H1 (cell line): ENCODE measurements around the gene SEPTIN7. TPM values are rescaled to one million over a fixed set of nuclear protein-coding genes. Genes with fewer than 3 reads are reported as not detected.

Experiments used
- CTCF ChIA-PET: fragments of 300-600 bp; sonication (Branson Sonifier 250); formaldehyde crosslinking; loops from one replicate; lab custom pipeline; 2021; ENCODE audit not compliant: partially characterized antibody; lab: Charles Lee
- POLR2A ChIA-PET: fragments of 300-600 bp; sonication (Branson Sonifier 250); formaldehyde crosslinking; loops from one replicate; lab custom pipeline; 2021; ENCODE audit warnings: inconsistent platforms; ENCODE audit not compliant: partially characterized antibody; lab: Charles Lee
- DNase-seq, 2 experiments: peaks; one replicate each; pipeline versions ENCODE4 v3.0.0 to v3.0.0-alpha.2; 2010 to 2022; ENCODE audit warnings: low spot score in 2 of 2, low read depth in 1 of 2, mixed read lengths in 1 of 2
- FAIRE-seq: peaks from 2 replicates; lab custom pipeline; 2011; peaks lifted over from hg19 to GRCh38; lab: Jason Lieb, UNC
- H2AFZ ChIP-seq: 2 replicates; pipeline ENCODE4 v1.8.1; 2012; ENCODE audit warnings: low read length, inconsistent platforms
- H2AK5ac ChIP-seq: 2 replicates; pipeline ENCODE4 v1.6.1; 2013; ENCODE audit warnings: low read depth, low read length
- H2BK120ac ChIP-seq: replicated peaks from 2 replicates; pipeline ENCODE3; 2013; ENCODE audit warnings: low read depth, low read length, inconsistent platforms
- H2BK12ac ChIP-seq: 2 replicates; pipeline ENCODE4 v1.6.1; 2013; ENCODE audit warnings: low read depth, low read length
- H2BK15ac ChIP-seq: 2 replicates; pipeline ENCODE4 v1.6.1; 2013; ENCODE audit warnings: low read length
- H2BK20ac ChIP-seq: 2 replicates; pipeline ENCODE4 v1.6.1; 2013; ENCODE audit warnings: low read length
- H2BK5ac ChIP-seq: 2 replicates; pipeline ENCODE4 v1.6.1; 2013; ENCODE audit warnings: low read depth, low read length
- H3K14ac ChIP-seq: 2 replicates; pipeline ENCODE4 v1.6.1; 2013; ENCODE audit warnings: inconsistent platforms; ENCODE audit not compliant: insufficient read length
- H3K18ac ChIP-seq: 2 replicates; pipeline ENCODE4 v1.6.1; 2013; ENCODE audit warnings: low read length; ENCODE audit errors: extremely low read depth
- H3K23ac ChIP-seq: 2 replicates; pipeline ENCODE4 v1.6.1; 2013; ENCODE audit warnings: inconsistent platforms; ENCODE audit not compliant: insufficient read length
- H3K23me2 ChIP-seq: 2 replicates; pipeline ENCODE4 v1.6.1; 2013; ENCODE audit warnings: low read depth, low read length
- H3K27ac ChIP-seq: 2 replicates; pipeline ENCODE4 v1.6.1; 2011; ENCODE audit warnings: low read depth, low read length, inconsistent platforms
- H3K27me3 ChIP-seq, 4 experiments: replicated peaks in 1 of 4; 1 replicate in 1 of 4; 2 replicates in 3 of 4; pipeline versions ENCODE4 v1.6.1 to v1.8.1; 2011 to 2013; ENCODE audit warnings: low read length in 3 of 4, mild to moderate bottlenecking in 3 of 4, inconsistent platforms in 2 of 4, mixed read lengths in 2 of 4, moderate library complexity in 1 of 4; ENCODE audit not compliant: control insufficient read depth in 3 of 4, insufficient read depth in 3 of 4; ENCODE audit errors: extremely low read depth in 1 of 4
- H3K36me3 ChIP-seq, 4 experiments: 2 replicates each; pipeline versions ENCODE4 v1.6.1 to v1.8.1; 2011 to 2013; ENCODE audit warnings: mild to moderate bottlenecking in 4 of 4, low read length in 3 of 4, moderate library complexity in 2 of 4, control low read depth in 1 of 4, inconsistent platforms in 1 of 4; ENCODE audit not compliant: insufficient read depth in 4 of 4, control insufficient read depth in 2 of 4
- H3K4ac ChIP-seq: replicated peaks from 2 replicates; pipeline ENCODE3; 2013; ENCODE audit warnings: low read length, low read depth, mixed read lengths, inconsistent platforms; ENCODE audit not compliant: insufficient read length
- H3K4me1 ChIP-seq, 4 experiments: replicated peaks in 1 of 4; 1 replicate in 1 of 4; 2 replicates in 3 of 4; pipeline versions ENCODE4 v1.6.1 to v1.8.1; 2011 to 2013; ENCODE audit warnings: low read length in 3 of 4, inconsistent platforms in 2 of 4, mixed read lengths in 1 of 4; ENCODE audit not compliant: insufficient read depth in 4 of 4, control insufficient read depth in 3 of 4
- H3K4me2 ChIP-seq, 2 experiments: 2 replicates each; pipeline versions ENCODE4 v1.6.1 to v1.8.1; 2011 to 2013; ENCODE audit warnings: low read depth in 2 of 2, low read length in 2 of 2, control low read depth in 1 of 2, inconsistent platforms in 1 of 2, mild to moderate bottlenecking in 1 of 2; ENCODE audit not compliant: insufficient read depth in 1 of 2
- H3K4me3 ChIP-seq, 4 experiments: fragments of 200-600, 300-600 bp in 1 of 4; sonication (generic), shearing (Covaris generic), sonication (Bioruptor Twin) in 1 of 4; 2 replicates each; pipeline versions ENCODE4 v1.5.1 to v1.8.1; 2011 to 2016; ENCODE audit warnings: low read length in 4 of 4, low read depth in 3 of 4, control low read depth in 2 of 4, inconsistent platforms in 2 of 4, mild to moderate bottlenecking in 2 of 4, mixed read lengths in 1 of 4, moderate library complexity in 1 of 4; ENCODE audit not compliant: insufficient read depth in 2 of 4; ENCODE audit errors: extremely low read depth in 1 of 4
- H3K56ac ChIP-seq: replicated peaks from 2 replicates; pipeline ENCODE3; 2013; ENCODE audit warnings: low read depth, mild to moderate bottlenecking, mixed read lengths, low read length, inconsistent platforms; ENCODE audit not compliant: insufficient read length
- H3K79me1 ChIP-seq: 2 replicates; pipeline ENCODE4 v1.6.1; 2013; ENCODE audit warnings: low read depth, low read length, control low read depth
- H3K79me2 ChIP-seq, 2 experiments: 2 replicates each; pipeline versions ENCODE4 v1.6.1 to v1.8.1; 2012 to 2013; ENCODE audit warnings: low read length in 2 of 2, mild to moderate bottlenecking in 2 of 2, inconsistent platforms in 1 of 2; ENCODE audit not compliant: insufficient read depth in 2 of 2, control insufficient read depth in 1 of 2
- H3K9ac ChIP-seq, 4 experiments: replicated peaks in 1 of 4; 1 replicate in 1 of 4; 2 replicates in 3 of 4; pipeline versions ENCODE4 v1.6.1 to v1.8.1; 2011 to 2013; ENCODE audit warnings: low read depth in 3 of 4, low read length in 3 of 4, control low read depth in 2 of 4, mild to moderate bottlenecking in 2 of 4, moderate library complexity in 2 of 4, inconsistent platforms in 1 of 4; ENCODE audit errors: extremely low read depth in 1 of 4
- H3K9me3 ChIP-seq, 2 experiments: 2 replicates each; pipeline versions ENCODE4 v1.6.1 to v1.8.1; 2012 to 2013; ENCODE audit warnings: mild to moderate bottlenecking in 2 of 2, moderate library complexity in 2 of 2, control low read depth in 1 of 2, inconsistent platforms in 1 of 2, low read depth in 1 of 2, low read length in 1 of 2, mixed read lengths in 1 of 2; ENCODE audit not compliant: insufficient read depth in 2 of 2
- H4K20me1 ChIP-seq, 2 experiments: replicated peaks in 1 of 2; 2 replicates each; pipeline versions ENCODE3 to v1.8.1; 2011 to 2013; ENCODE audit warnings: inconsistent platforms in 2 of 2, low read length in 2 of 2, mild to moderate bottlenecking in 1 of 2; ENCODE audit not compliant: insufficient read depth in 2 of 2, control insufficient read depth in 1 of 2
- H4K5ac ChIP-seq: 2 replicates; pipeline ENCODE4 v1.6.1; 2013; ENCODE audit warnings: low read length, low read depth, mixed read lengths, inconsistent platforms; ENCODE audit not compliant: insufficient read length
- H4K8ac ChIP-seq: 2 replicates; pipeline ENCODE4 v1.8.0; 2013; ENCODE audit warnings: mild to moderate bottlenecking, moderate library complexity, low read length, inconsistent platforms; ENCODE audit not compliant: insufficient read depth; ENCODE audit errors: extremely low read depth
- H4K91ac ChIP-seq: replicated peaks from 2 replicates; pipeline ENCODE3; 2013; ENCODE audit warnings: low read length, mixed read lengths, inconsistent platforms; ENCODE audit not compliant: insufficient read length
- JUN ChIP-seq: IDR thresholded peaks from 2 replicates; pipeline ENCODE4 v1.6.1; 2011; ENCODE audit warnings: low read depth, mild to moderate bottlenecking, improper control_type of control experiment, low read length
- SP1 ChIP-seq: IDR thresholded peaks from 2 replicates; pipeline ENCODE4 v1.6.1; 2011; ENCODE audit warnings: low read depth, low read length
- WGBS, 2 experiments: shearing (Covaris generic) in 1 of 2; methylation state at CpG; one replicate each; pipeline versions ENCODE4 v1.1.6 to v1.1.7; 2013 to 2015; ENCODE audit warnings: low lambda C conversion rate in 2 of 2, mixed read lengths in 2 of 2, inconsistent platforms in 1 of 2, low coverage in 1 of 2, missing lambda C conversion rate in 1 of 2; ENCODE audit not compliant: insufficient replicate concordance in 2 of 2, insufficient coverage in 1 of 2, insufficient read length in 1 of 2; ENCODE audit errors: extremely low coverage in 1 of 2, missing lambda C conversion rate in 1 of 2; 5-methylcytosine and 5-hydroxymethylcytosine counted together
- polyA plus RNA-seq, 7 experiments: library from polyadenylated mRNA; depleted of rRNA in 3 of 7; stranded (reverse) in 5 of 7; unstranded in 2 of 7; fragments of >200 nt in 5 of 7; fragments of 200-250 nt in 2 of 7; gene quantifications; 1 replicate in 5 of 7; 2 replicates in 1 of 7; 4 replicates in 1 of 7; pipeline versions ENCODE4 v1.2.1 to v1.2.3, GENCODE V29; 2011 to 2013; ENCODE audit warnings: missing spikeins in 2 of 7, mixed read lengths in 2 of 7
- total RNA-seq: library from RNA; stranded (reverse); fragmentation: NEBNext Ultra II Directional; extraction: Animal tissue kit (Norgen Biotek cat#: 25700); gene quantifications from 2 replicates; pipeline ENCODE4 v1.2.1, GENCODE V29; 2021

The SEPTIN7 gene
- total and polyA plus RNA-seq, 2 of the 8 experiments (the other 6 are each of a cell fraction or from before 2014, with no cell fraction given): 85.3 to 183 TPM

DNA sequence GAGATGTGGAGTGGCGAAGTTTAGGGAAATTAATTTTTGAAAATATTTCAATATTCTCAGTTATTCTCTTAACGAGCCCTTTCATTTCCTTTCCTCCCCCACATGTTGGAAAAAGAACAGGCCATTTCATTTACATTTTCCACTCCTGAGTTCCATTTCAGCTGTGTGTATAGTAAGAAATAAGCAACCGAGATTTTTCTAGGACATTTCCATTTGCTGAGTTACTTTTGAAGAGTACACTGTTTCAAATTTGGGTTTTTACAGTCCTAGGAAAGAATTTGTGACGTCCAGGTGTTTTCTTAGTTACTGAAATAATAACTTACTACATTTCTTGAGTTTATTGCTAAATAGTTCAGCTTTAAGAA, 1.2 kb downstream of the SEPTIN7 start:
- TF ChIP-seq SP1 (0 out of 2 replicates have a peak, but pooled peaks have one; percentile 10), JUN (no peak)
- CTCF ChIA-PET: interaction anchor here (0.6 to 3.9 kb wide), 7 partner anchors 17 to 105 kb away, joined by 3 to 18 read pairs (median 9); no protein-coding TSS in a partner anchor
- Histone ChIP-seq H2BK20ac (no peak overlapping the region), H2BK12ac (no peak overlapping the region), H3K27ac (no peak overlapping the region), H3K4me3 (peak overlapping the region; percentile 84 to 94 (median 86)), H4K8ac (no peak overlapping the region), H2AK5ac (no peak overlapping the region), H3K79me2 (peaks cover 20 to 52% of the 10 kb centered on the region in 2 experiments), H3K27me3 (no peaks in the 10 kb centered on the region), H3K23me2 (peaks cover 5% of the 10 kb centered on the region), H2BK15ac (no peak overlapping the region), H3K4me1 (peaks cover 0 to 7% (median 1%) of the 10 kb centered on the region in 4 experiments; a peak in 3 of 7 replicates), H3K56ac (no peak overlapping the region), H3K36me3 (no peaks in the 10 kb centered on the region), H4K5ac (peak overlapping the region; percentile 55), H2BK5ac (no peak overlapping the region), H2BK120ac (no peak overlapping the region), H2AFZ (no peak overlapping the region), H4K91ac (no peak overlapping the region), H3K4ac (no peak overlapping the region), H3K9ac (peak overlapping the region in 2 of 4 experiments; percentile 6 to 82; a peak in 3 of 7 replicates), H3K14ac (no peak overlapping the region), H3K4me2 (peak overlapping the region; percentile 44 to 74), H3K79me1 (no peaks in the 10 kb centered on the region; the same call in 1 of the 2 replicates), H3K9me3 (no peaks in the 10 kb centered on the region), H3K23ac (no peak overlapping the region), H4K20me1 (peaks cover 0 to 7% of the 10 kb centered on the region in 2 experiments), H3K18ac (no peak overlapping the region)
- 3% methylated on average over 4 of the region's 4 CpGs; no CpG with 5 or more reads in 1 of the 2 experiments for WGBS, 2 experiments
- POLR2A ChIA-PET: interaction anchor here (1.2 to 4.8 kb wide), 7 partner anchors 8 to 106 kb away, joined by 3 to 38 read pairs (median 6); partner anchors contain the start of gene HERPUD2
- DNase-seq (no peak), FAIRE-seq (no peak)
